Fibroblast of gingiva (primary cell): ENCODE data around the gene OTULIN.

ENCODE experiments used
- DNase-seq: peaks from one replicate; pipeline ENCODE4 v3.0.0-alpha.2; 2011; ENCODE audit warnings: low read depth

OTULIN gene

GRCh38 chr5:14743601-14744295 lies 79.2 kb downstream of the OTULIN start:
- no peak for DNase-seq

- no peak for DNase-seq
Measured at GRCh38 chr5:14744296-14745187, 80.0 kb downstream of the OTULIN start.

GRCh38 chr5:14745188-14745563 lies 80.7 kb downstream of the OTULIN start:
- no peak for DNase-seq

- DNase-seq = no peak
Measured at GRCh38 chr5:14745753-14746152, 81.2 kb downstream of the OTULIN start.

- peak; percentile 26 for DNase-seq
Measured at GRCh38 chr5:14748180-14748900, 83.8 kb downstream of the OTULIN start.
